Measurements from ENCODE around the gene ROBO3.

The ROBO3 gene
- total RNA-seq: 0.27 to 3.4 (median 1.2) reads per million in 18 experiments

GRCh38 chr11:124865181-124865901 lies at the start of gene ROBO3:
TSS of gene ROBO3 (plus strand) at chr11:124865432. CDS start at chr11:124865578, 146 bp downstream.
- no peak for DNase-seq

- no peak for DNase-seq
Measured at GRCh38 chr11:124817036-124817435, 48.2 kb upstream of the ROBO3 start.

- no peak for DNase-seq
Measured at GRCh38 chr11:124821995-124822730, 43.1 kb upstream of the ROBO3 start.

- DNase-seq: no peak
Measured at GRCh38 chr11:124823512-124824376, 41.5 kb upstream of the ROBO3 start.

- DNase-seq: no peak
Measured at GRCh38 chr11:124825876-124826275, 39.4 kb upstream of the ROBO3 start.

GRCh38 chr11:124829986-124830385 lies 35.2 kb upstream of the ROBO3 start:
- no peak for DNase-seq

- DNase-seq: no peak
Measured at GRCh38 chr11:124830749-124831148, 34.5 kb upstream of the ROBO3 start.

- DNase-seq: no peak
Measured at GRCh38 chr11:124831897-124832296, 33.3 kb upstream of the ROBO3 start.

- DNase-seq: no peak
Measured at GRCh38 chr11:124832571-124832970, 32.7 kb upstream of the ROBO3 start.

- DNase-seq: no peak
Measured at GRCh38 chr11:124834526-124835180, 30.6 kb upstream of the ROBO3 start.

- DNase-seq: no peak
Measured at GRCh38 chr11:124835918-124836317, 29.3 kb upstream of the ROBO3 start.

- peak; percentile 65 to 70 for DNase-seq
Measured at GRCh38 chr11:124837491-124837856, 27.8 kb upstream of the ROBO3 start.

GRCh38 chr11:124838805-124839127 lies 26.5 kb upstream of the ROBO3 start:
- DNase-seq: no peak

GRCh38 chr11:124839128-124839971 lies 25.9 kb upstream of the ROBO3 start:
- no peak for DNase-seq

- no peak for DNase-seq
Measured at GRCh38 chr11:124839972-124840621, 25.1 kb upstream of the ROBO3 start.

GRCh38 chr11:124840666-124841065 lies 24.6 kb upstream of the ROBO3 start:
- no peak for DNase-seq

- no peak for DNase-seq
Measured at GRCh38 chr11:124841201-124841600, 24.0 kb upstream of the ROBO3 start.

- DNase-seq: no peak
Measured at GRCh38 chr11:124841840-124842239, 23.4 kb upstream of the ROBO3 start.

GRCh38 chr11:124842305-124842704 lies 22.9 kb upstream of the ROBO3 start:
- no peak for DNase-seq

- DNase-seq: no peak
Measured at GRCh38 chr11:124843616-124843910, 21.7 kb upstream of the ROBO3 start.

GRCh38 chr11:124844664-124845079 lies 20.6 kb upstream of the ROBO3 start:
- no peak for DNase-seq

All from inflammatory macrophage (primary cell).